WI38 (cell line): ENCODE results near the gene CGB2.
A peak's percentile ranks its signal among the peaks of the same experiment; 100 is the strongest.

Source experiments
- H3K4me3 ChIP-seq: 2 replicates; pipeline ENCODE4 v1.5.1; 2011; ENCODE audit warnings: low read depth, mild to moderate bottlenecking, control low read depth, low read length
- CTCF ChIP-seq: IDR thresholded peaks from 2 replicates; pipeline ENCODE4 v1.5.1; 2012; ENCODE audit warnings: low read depth, mild to moderate bottlenecking, control low read depth, low read length

Gene CGB2

GRCh38 chr19:49064768-49065611, 33.3 kb downstream of the CGB2 start, which contains the start of gene NTF4:
Gene NTF4, minus strand, starts transcription at chr19:49064818. Its CDS starts 2,821 bp downstream, at chr19:49061997.
- TF ChIP-seq CTCF: no peak
- peak within 1 kb of the TSS; percentile 37 for H3K4me3 ChIP-seq

GRCh38 chr19:49065905-49066512, 34.3 kb downstream of the CGB2 start:
- no peak overlapping the region for H3K4me3 ChIP-seq
- no peak for TF ChIP-seq CTCF

- TF ChIP-seq CTCF: no peak
- no peak overlapping the region for H3K4me3 ChIP-seq
Measured at GRCh38 chr19:49067554-49067953, 35.9 kb downstream of the CGB2 start.

GRCh38 chr19:49069026-49069425, 37.3 kb downstream of the CGB2 start:
- no peak overlapping the region for H3K4me3 ChIP-seq
- no peak for TF ChIP-seq CTCF

GRCh38 chr19:49070416-49070815, 38.7 kb downstream of the CGB2 start:
- no peak overlapping the region for H3K4me3 ChIP-seq
- no peak for TF ChIP-seq CTCF

GRCh38 chr19:49071860-49072547, 40.3 kb downstream of the CGB2 start:
- H3K4me3 ChIP-seq: no peak overlapping the region
- no peak for TF ChIP-seq CTCF
